ENCODE results near the gene PKDCC. TPM values are rescaled to one million over a fixed set of nuclear protein-coding genes. Genes with fewer than 3 reads are reported as not detected.
A peak's percentile ranks its signal among the peaks of the same experiment; 100 is the strongest.
"Not testable (repeated sequence)": the region's sequence is repeated elsewhere in the genome, so short reads cannot be mapped to it uniquely, and the experiment has no call there.

Gene PKDCC
- polyA plus RNA-seq, 10 donors, result 97.9 to 148 (median 131) TPM

- no peak for DNase-seq
These were observed 18.6 kb upstream of the PKDCC start for GRCh38 chr2:42029171-42029570.

GRCh38 chr2:42029639-42030199 lies 18.1 kb upstream of the PKDCC start:
- no peak for DNase-seq

- no peak for DNase-seq
These were observed 17.5 kb upstream of the PKDCC start for GRCh38 chr2:42030200-42030759.

GRCh38 chr2:42030829-42031228 lies 17.0 kb upstream of the PKDCC start:
- DNase-seq, result no peak

GRCh38 chr2:42031281-42032223 lies 16.3 kb upstream of the PKDCC start:
- DNase-seq, result peak in 1 of 3 donors; percentile 56

- no peak for DNase-seq
These were observed 15.6 kb upstream of the PKDCC start for GRCh38 chr2:42032224-42032620.

- DNase-seq, result no peak
These were observed 15.1 kb upstream of the PKDCC start for GRCh38 chr2:42032745-42033144.

GRCh38 chr2:42034096-42034495 lies 13.7 kb upstream of the PKDCC start:
- DNase-seq, result not testable (repeated sequence)

- DNase-seq, result no peak
These were observed 12.6 kb upstream of the PKDCC start for GRCh38 chr2:42035241-42035640.

- DNase-seq, result no peak
These were observed 11.4 kb upstream of the PKDCC start for GRCh38 chr2:42036413-42036812.

- no peak for DNase-seq
These were observed 10.9 kb upstream of the PKDCC start for GRCh38 chr2:42036940-42037339.

- DNase-seq, result no peak
These were observed 7.1 kb upstream of the PKDCC start for GRCh38 chr2:42040643-42041278.

- no peak for DNase-seq
These were observed 6.3 kb upstream of the PKDCC start for GRCh38 chr2:42041377-42042127.

GRCh38 chr2:42042631-42043355 lies 5.0 kb upstream of the PKDCC start:
- no peak for DNase-seq

- no peak for DNase-seq
These were observed 3.9 kb upstream of the PKDCC start for GRCh38 chr2:42043789-42044394.

- DNase-seq, result no peak
These were observed 2.9 kb upstream of the PKDCC start for GRCh38 chr2:42044939-42045338.

- no peak for DNase-seq
These were observed 2.5 kb upstream of the PKDCC start for GRCh38 chr2:42045352-42045751.

- no peak for DNase-seq
These were observed 1.7 kb upstream of the PKDCC start for GRCh38 chr2:42045848-42046748.

GRCh38 chr2:42046819-42047487 lies 868 bp upstream of the PKDCC start:
- peak in 1 of 3 donors; percentile 74 for DNase-seq

Measured in muscle of back (tissue), 11 donors.